ENCODE measurements around the gene APOBEC3B. TPM values are rescaled to one million over a fixed set of nuclear protein-coding genes. Genes with fewer than 3 reads are reported as not detected.
A peak's percentile ranks its signal among the peaks of the same experiment; 100 is the strongest.

APOBEC3B gene
- total RNA-seq, 2 experiments from 2014 or later, result not detected

DNA sequence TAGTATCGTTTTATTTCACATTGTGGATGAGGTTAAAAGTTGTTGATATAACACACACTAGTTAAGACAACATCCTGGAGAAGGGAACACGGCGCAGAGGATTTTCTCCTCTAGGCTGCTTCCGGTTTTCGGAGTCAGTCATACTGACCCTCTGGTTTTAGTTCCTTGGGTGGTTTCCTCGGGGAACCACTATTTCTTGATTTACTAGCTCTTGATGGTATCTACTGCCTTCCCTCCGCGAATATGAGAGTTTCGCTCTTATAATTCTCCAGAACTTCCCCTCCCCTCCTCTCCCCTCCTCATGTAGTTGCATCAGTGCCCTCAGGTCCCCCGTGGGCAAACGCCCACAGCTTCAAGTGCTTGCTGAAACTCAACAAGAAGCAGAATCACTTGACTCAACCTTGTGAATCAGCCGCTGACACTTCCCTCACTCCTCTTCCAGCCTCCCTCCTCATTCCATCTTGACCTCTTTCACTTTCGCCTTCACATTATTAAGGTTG is 40.6 kb upstream of the APOBEC3B start:
- CTCF ChIA-PET, result interaction anchor here (0.7 to 1.3 kb wide), 2 partner anchors 9 to 71 kb away, joined by 3 read pairs; no protein-coding TSS in a partner anchor
- no peak overlapping the region for H3K27ac ChIP-seq (ENCODE audit: low read depth in 1 of 2, low read length in 2 of 2)
- DNase-seq (peak in 4 of 14 experiments; percentile 32 to 77 (median 52)), ATAC-seq (ENCODE audit: poor library complexity) (peak; percentile 32)
- Mint-ChIP-seq H3K27me3 (peaks cover 72% of the 10 kb centered on the region), H3K27ac (no peak overlapping the region), H3K4me3 (peak overlapping the region; percentile 80), H3K9me3 (no peaks in the 10 kb centered on the region), H3K36me3 (ENCODE audit: low read depth) (no peaks in the 10 kb centered on the region), H3K4me1 (ENCODE audit: low read depth) (peaks cover 13% of the 10 kb centered on the region)
- POLR2A ChIA-PET, result interaction anchor here (0.6 kb wide), 1 partner anchor 527 kb away, joined by 4 read pairs; no protein-coding TSS in a partner anchor
- TF ChIP-seq, protein P1, sequence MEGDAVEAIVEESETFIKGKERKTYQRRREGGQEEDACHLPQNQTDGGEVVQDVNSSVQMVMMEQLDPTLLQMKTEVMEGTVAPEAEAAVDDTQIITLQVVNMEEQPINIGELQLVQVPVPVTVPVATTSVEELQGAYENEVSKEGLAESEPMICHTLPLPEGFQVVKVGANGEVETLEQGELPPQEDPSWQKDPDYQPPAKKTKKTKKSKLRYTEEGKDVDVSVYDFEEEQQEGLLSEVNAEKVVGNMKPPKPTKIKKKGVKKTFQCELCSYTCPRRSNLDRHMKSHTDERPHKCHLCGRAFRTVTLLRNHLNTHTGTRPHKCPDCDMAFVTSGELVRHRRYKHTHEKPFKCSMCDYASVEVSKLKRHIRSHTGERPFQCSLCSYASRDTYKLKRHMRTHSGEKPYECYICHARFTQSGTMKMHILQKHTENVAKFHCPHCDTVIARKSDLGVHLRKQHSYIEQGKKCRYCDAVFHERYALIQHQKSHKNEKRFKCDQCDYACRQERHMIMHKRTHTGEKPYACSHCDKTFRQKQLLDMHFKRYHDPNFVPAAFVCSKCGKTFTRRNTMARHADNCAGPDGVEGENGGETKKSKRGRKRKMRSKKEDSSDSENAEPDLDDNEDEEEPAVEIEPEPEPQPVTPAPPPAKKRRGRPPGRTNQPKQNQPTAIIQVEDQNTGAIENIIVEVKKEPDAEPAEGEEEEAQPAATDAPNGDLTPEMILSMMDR (IDR thresholded peaks at IDR 0.05), result no peak
- no peaks in the 10 kb centered on the region for H3K9me3 ChIP-seq (ENCODE audit: control insufficient read depth in 1 of 2, insufficient read depth in 1 of 2, low read length in 2 of 2)
- H3K27me3 ChIP-seq (ENCODE audit: control insufficient read depth in 1 of 2, insufficient read depth in 2 of 2, low read length in 2 of 2), result peaks cover 3 to 20% of the 10 kb centered on the region in 2 experiments
- peaks cover 11% of the 10 kb centered on the region for H3K4me1 ChIP-seq (ENCODE audit: insufficient read depth, low read length)
- no peaks in the 10 kb centered on the region for H3K36me3 ChIP-seq (ENCODE audit: insufficient read depth, low read length)
- peak overlapping the region; percentile 40 for H3K4me3 ChIP-seq (ENCODE audit: low read length)
- intact Hi-C loops (cut with DNase I, micrococcal nuclease), result no loop called here

DNA sequence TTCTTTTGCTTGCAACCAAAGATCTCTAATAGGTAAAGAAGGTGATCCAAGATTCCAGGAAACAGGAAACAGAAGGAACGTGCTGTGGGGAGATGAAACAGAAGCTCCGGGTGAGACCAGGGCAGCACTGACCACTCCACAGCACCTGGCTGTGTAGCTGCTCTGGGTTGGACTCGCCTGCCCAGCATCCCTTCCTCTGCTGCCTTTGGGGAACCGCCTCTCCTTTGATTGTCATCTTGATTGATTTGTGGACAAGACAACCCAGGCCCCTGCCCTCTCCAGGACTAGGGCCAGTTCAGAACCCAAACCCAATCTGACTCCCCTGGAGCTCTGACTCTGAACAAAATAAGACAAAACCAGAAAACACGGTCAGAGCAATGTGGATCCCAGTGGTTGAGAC is 39.4 kb upstream of the APOBEC3B start:
- Mint-ChIP-seq H3K4me1 (ENCODE audit: low read depth) (peaks cover 13% of the 10 kb centered on the region), H3K4me3 (no peak overlapping the region), H3K27me3 (peaks cover 83% of the 10 kb centered on the region), H3K27ac (no peak overlapping the region), H3K36me3 (ENCODE audit: low read depth) (no peaks in the 10 kb centered on the region), H3K9me3 (no peaks in the 10 kb centered on the region)
- Histone ChIP-seq H3K4me3 (ENCODE audit: low read length) (no peak overlapping the region), H3K36me3 (ENCODE audit: insufficient read depth, low read length) (no peaks in the 10 kb centered on the region), H3K4me1 (ENCODE audit: insufficient read depth, low read length) (peaks cover 14% of the 10 kb centered on the region), H3K27ac (ENCODE audit: low read depth in 1 of 2, low read length in 2 of 2) (no peak overlapping the region), H3K27me3 (ENCODE audit: control insufficient read depth in 1 of 2, insufficient read depth in 2 of 2, low read length in 2 of 2) (peaks cover 3 to 21% of the 10 kb centered on the region in 2 experiments), H3K9me3 (ENCODE audit: control insufficient read depth in 1 of 2, insufficient read depth in 1 of 2, low read length in 2 of 2) (no peaks in the 10 kb centered on the region)
- intact Hi-C loops (cut with DNase I, micrococcal nuclease), result no loop called here
- DNase-seq (peak in 1 of 14 experiments; percentile 8), ATAC-seq (ENCODE audit: poor library complexity) (no peak)
- TF ChIP-seq, protein P1 (IDR thresholded peaks at IDR 0.05), result no peak
- POLR2A ChIA-PET, result interaction anchor here (0.6 kb wide), 1 partner anchor 373 kb away, joined by 3 read pairs; no protein-coding TSS in a partner anchor
- CTCF ChIA-PET, result interaction anchor here (1.3 kb wide), 1 partner anchor 72 kb away, joined by 3 read pairs; no protein-coding TSS in a partner anchor

DNA sequence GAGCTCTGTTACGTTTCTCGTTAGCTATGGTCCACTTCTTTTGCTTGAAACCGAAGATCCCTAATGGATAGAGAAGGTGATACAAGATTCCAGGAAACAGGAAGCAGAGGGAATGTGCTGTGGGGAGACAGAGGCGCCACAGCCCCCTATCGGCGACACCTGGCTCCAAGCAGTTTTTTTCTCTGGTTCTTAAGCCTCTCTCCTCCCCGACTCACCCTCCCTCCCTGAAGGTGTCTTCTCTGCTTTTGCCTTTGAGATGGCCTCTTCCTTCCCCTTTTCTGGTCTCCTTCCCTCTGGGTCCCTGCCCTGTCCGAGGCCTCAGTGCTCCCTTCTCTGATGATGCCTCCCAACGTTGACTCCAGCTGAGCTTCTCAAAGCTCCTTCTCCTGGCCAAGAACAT is 38.9 kb upstream of the APOBEC3B start:
- H3K27ac Mint-ChIP-seq, result no peak overlapping the region
- H3K36me3 Mint-ChIP-seq (ENCODE audit: low read depth), result no peaks in the 10 kb centered on the region
- ATAC-seq (ENCODE audit: poor library complexity) (no peak), DNase-seq (peak in 2 of 14 experiments; percentile 32 to 36)
- no peaks in the 10 kb centered on the region for H3K9me3 ChIP-seq (ENCODE audit: control insufficient read depth in 1 of 2, insufficient read depth in 1 of 2, low read length in 2 of 2)
- no peaks in the 10 kb centered on the region for H3K36me3 ChIP-seq (ENCODE audit: insufficient read depth, low read length)
- TF ChIP-seq, protein P1 (IDR thresholded peaks at IDR 0.05), result no peak
- no peak overlapping the region for H3K4me3 ChIP-seq (ENCODE audit: low read length)
- peaks cover 14% of the 10 kb centered on the region for H3K4me1 ChIP-seq (ENCODE audit: insufficient read depth, low read length)
- H3K4me3 Mint-ChIP-seq, result no peak overlapping the region
- ChIA-PET CTCF (no interaction called here), POLR2A (interaction anchor here (0.6 kb wide), 1 partner anchor 373 kb away, joined by 3 read pairs; no protein-coding TSS in a partner anchor)
- intact Hi-C loops (cut with DNase I, micrococcal nuclease), result no loop called here
- H3K27me3 ChIP-seq (ENCODE audit: control insufficient read depth in 1 of 2, insufficient read depth in 2 of 2, low read length in 2 of 2), result peaks cover 3 to 21% of the 10 kb centered on the region in 2 experiments
- peaks cover 13% of the 10 kb centered on the region for H3K4me1 Mint-ChIP-seq (ENCODE audit: low read depth)
- no peaks in the 10 kb centered on the region for H3K9me3 Mint-ChIP-seq
- H3K27me3 Mint-ChIP-seq, result peaks cover 84% of the 10 kb centered on the region
- no peak overlapping the region for H3K27ac ChIP-seq (ENCODE audit: low read depth in 1 of 2, low read length in 2 of 2)

All from CD4-positive, alpha-beta T cell (primary cell).